Body of pancreas (tissue), 4 donors: ENCODE results near the gene TTC16.

ENCODE experiments used
- POLR2A ChIP-seq, 3 donors: fragments of 450-650 bp; IDR thresholded peaks; one replicate each; pipeline ENCODE4 v1.6.1; 2016; ENCODE audit warnings: antibody characterized with exemption in 3 of 3, mild to moderate bottlenecking in 2 of 3
- TF ChIP-seq, protein P1 (sequence below), 7 experiments: fragments of 450-650 bp in 4 of 7; fragments of 200-600 bp in 3 of 7; sonication (generic) in 3 of 7; IDR thresholded peaks; one replicate each; pipeline ENCODE4 v1.5.1; 2016 to 2019; ENCODE audit warnings: antibody characterized with exemption in 7 of 7

- TF ChIP-seq, protein P1, sequence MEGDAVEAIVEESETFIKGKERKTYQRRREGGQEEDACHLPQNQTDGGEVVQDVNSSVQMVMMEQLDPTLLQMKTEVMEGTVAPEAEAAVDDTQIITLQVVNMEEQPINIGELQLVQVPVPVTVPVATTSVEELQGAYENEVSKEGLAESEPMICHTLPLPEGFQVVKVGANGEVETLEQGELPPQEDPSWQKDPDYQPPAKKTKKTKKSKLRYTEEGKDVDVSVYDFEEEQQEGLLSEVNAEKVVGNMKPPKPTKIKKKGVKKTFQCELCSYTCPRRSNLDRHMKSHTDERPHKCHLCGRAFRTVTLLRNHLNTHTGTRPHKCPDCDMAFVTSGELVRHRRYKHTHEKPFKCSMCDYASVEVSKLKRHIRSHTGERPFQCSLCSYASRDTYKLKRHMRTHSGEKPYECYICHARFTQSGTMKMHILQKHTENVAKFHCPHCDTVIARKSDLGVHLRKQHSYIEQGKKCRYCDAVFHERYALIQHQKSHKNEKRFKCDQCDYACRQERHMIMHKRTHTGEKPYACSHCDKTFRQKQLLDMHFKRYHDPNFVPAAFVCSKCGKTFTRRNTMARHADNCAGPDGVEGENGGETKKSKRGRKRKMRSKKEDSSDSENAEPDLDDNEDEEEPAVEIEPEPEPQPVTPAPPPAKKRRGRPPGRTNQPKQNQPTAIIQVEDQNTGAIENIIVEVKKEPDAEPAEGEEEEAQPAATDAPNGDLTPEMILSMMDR (IDR thresholded peaks at IDR 0.05): no peak
- TF ChIP-seq POLR2A (IDR thresholded peaks at IDR 0.05): no peak
Measured at GRCh38 chr9:127723444-127723843, 7.6 kb downstream of the TTC16 start.
